ENCODE results near the gene EML4. TPM values are rescaled to one million over a fixed set of nuclear protein-coding genes. Genes with fewer than 3 reads are reported as not detected.

The EML4 gene
- total and polyA plus RNA-seq, 2 of the 13 experiments (the other 11 are each of a cell fraction or from before 2014, with no cell fraction given): 243 to 476 TPM

DNA sequence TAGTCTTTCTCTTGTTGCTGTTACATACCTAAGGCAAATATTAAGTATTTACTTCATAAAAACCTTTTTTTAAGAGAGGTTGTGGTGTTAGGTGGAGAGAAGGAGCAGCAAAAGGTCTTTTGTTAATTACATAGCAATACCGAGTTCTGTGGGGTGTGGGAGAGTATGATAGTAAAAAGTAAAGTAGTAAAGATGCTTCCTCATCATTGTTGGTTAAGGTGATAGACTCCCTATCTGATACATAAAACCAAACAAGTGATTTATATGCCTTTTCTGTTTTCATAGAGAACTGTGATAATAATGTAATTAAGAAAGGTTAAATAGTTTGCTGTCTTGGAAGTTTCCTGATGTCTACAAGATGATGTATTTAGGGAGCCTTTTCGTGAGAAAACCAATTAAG, 75.4 kb downstream of the EML4 start (continued):
- no peak for TF ChIP-seq ZBTB4 (CRISPR knock-in tag; IDR thresholded peaks at IDR 0.05; ENCODE audit: borderline replicate concordance)
- TF ChIP-seq SRF (IDR thresholded peaks at IDR 0.05; ENCODE audit: low read depth, low read length): no peak
- TF ChIP-seq ZBTB10 (CRISPR knock-in tag; IDR thresholded peaks at IDR 0.05; ENCODE audit: borderline replicate concordance): no peak
- TF ChIP-seq TAF1 (CRISPR knock-in tag; IDR thresholded peaks at IDR 0.05): no peak
- TF ChIP-seq, protein P1, sequence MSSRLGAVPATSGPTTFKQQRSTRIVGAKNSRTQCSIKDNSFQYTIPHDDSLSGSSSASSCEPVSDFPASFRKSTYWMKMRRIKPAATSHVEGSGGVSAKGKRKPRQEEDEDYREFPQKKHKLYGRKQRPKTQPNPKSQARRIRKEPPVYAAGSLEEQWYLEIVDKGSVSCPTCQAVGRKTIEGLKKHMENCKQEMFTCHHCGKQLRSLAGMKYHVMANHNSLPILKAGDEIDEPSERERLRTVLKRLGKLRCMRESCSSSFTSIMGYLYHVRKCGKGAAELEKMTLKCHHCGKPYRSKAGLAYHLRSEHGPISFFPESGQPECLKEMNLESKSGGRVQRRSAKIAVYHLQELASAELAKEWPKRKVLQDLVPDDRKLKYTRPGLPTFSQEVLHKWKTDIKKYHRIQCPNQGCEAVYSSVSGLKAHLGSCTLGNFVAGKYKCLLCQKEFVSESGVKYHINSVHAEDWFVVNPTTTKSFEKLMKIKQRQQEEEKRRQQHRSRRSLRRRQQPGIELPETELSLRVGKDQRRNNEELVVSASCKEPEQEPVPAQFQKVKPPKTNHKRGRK (CRISPR knock-in tag; IDR thresholded peaks at IDR 0.05): no peak
- no peak for TF ChIP-seq ZNF564 (CRISPR knock-in tag; IDR thresholded peaks at IDR 0.05)
- no peak for TF ChIP-seq PRMT3 (CRISPR knock-in tag; IDR thresholded peaks at IDR 0.05; ENCODE audit: borderline replicate concordance, low read depth)
- no peak for TF ChIP-seq ZBTB38 (CRISPR knock-in tag; IDR thresholded peaks at IDR 0.05)

Data from HepG2 (cell line).